Measurements from ENCODE around the gene DHODH.
"Not testable (repeated sequence)": the region's sequence is repeated elsewhere in the genome, so short reads cannot be mapped to it uniquely, and the experiment has no call there.

Gene DHODH

DNA sequence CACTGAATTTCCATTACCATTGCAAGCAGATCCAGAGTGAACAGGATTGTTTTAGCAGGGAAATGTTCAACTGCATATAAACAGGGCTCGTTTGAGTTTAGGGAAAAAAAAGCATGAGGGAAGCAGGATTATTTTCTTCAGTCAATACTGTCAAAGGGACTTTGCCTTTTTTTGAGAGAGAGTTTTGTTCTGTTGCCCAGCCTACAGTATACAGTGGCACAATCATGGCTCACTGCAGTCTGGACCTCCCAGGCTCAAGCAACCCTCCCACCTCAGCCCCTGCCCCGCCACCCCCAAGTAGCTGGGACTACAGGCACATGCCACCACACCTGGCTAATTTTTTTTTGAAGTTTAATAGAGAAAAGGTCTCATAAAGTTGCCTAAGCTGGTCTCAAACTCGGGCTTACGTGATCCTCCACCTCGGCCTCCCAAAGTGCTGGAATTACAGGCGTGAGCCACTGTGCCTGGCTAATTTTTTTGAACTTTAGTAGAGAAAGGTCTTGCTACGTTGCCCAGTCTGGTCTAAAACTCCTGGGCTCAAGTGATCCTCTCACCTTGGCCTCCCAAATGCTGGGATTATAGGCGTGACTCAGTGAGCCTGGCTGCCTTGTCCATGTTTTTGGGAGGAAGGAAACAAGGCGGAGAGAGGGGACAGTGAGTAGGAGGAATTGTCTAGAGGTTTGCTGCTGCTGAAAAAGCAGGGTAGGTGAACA is 23.1 kb upstream of the DHODH start:
- no peak overlapping the region for H3K27ac ChIP-seq (ENCODE audit: low read length)
- H3K27me3 ChIP-seq (ENCODE audit: control insufficient read depth, insufficient read depth, low read length), result no peaks in the 10 kb centered on the region
- H3K36me3 ChIP-seq (ENCODE audit: control insufficient read depth, low read depth, low read length), result no peaks in the 10 kb centered on the region
- no peaks in the 10 kb centered on the region for H3K4me1 ChIP-seq (ENCODE audit: control insufficient read depth, low read depth, low read length)
- H3K9ac ChIP-seq (ENCODE audit: low read length), result no peak overlapping the region
- H3K9me3 ChIP-seq (ENCODE audit: control insufficient read depth, low read depth, low read length), result no peaks in the 10 kb centered on the region
- H3K4me3 ChIP-seq (ENCODE audit: low read length), result no peak overlapping the region

DNA sequence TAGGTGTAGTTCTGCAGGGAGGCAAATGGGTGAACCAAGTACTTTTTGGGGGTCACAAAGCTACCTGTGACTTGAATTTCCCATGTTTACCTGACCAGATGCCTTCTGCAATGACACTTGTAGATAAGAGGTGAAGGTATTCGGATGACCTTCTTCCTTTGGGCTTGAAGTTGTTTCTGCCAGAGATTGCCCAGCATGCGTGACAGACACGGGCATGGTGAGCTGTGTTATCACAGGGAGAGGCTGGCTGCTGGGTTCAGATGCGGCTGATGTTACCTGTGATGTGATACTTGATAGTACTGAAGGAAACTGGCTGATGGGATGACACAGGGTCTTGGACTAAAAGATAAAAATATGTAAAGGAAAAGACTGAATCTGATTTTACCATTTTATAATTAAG is 22.4 kb upstream of the DHODH start:
- Histone ChIP-seq H3K4me3 (ENCODE audit: low read length) (no peak overlapping the region), H3K9ac (ENCODE audit: low read length) (no peak overlapping the region), H3K36me3 (ENCODE audit: control insufficient read depth, low read depth, low read length) (no peaks in the 10 kb centered on the region), H3K9me3 (ENCODE audit: control insufficient read depth, low read depth, low read length) (no peaks in the 10 kb centered on the region), H3K27ac (ENCODE audit: low read length) (no peak overlapping the region), H3K4me1 (ENCODE audit: control insufficient read depth, low read depth, low read length) (no peaks in the 10 kb centered on the region), H3K27me3 (ENCODE audit: control insufficient read depth, insufficient read depth, low read length) (no peaks in the 10 kb centered on the region)

DNA sequence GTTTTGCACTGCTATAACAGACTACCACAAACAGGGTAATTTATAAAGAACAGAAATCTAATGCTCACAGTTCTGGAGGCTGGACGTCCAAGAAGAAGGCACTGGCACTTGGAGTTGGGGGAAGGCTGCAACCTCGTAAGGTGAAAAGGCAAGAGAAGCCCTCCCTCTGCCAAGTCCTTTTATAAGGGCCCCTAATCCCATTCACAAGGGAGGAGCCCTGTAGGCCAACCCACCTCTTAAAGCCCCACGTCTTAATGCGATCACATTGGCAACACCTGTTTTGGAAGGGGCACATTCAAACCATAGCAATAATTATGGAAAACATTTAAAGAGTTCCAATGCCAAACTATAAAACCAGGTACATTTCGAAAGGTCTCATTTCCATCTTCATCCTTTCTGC is 13.5 kb upstream of the DHODH start:
- no peaks in the 10 kb centered on the region for H3K9me3 ChIP-seq (ENCODE audit: control insufficient read depth, low read depth, low read length)
- no peaks in the 10 kb centered on the region for H3K4me1 ChIP-seq (ENCODE audit: control insufficient read depth, low read depth, low read length)
- H3K9ac ChIP-seq (ENCODE audit: low read length), result no peak overlapping the region
- no peak overlapping the region for H3K4me3 ChIP-seq (ENCODE audit: low read length)
- H3K36me3 ChIP-seq (ENCODE audit: control insufficient read depth, low read depth, low read length), result no peaks in the 10 kb centered on the region
- no peak overlapping the region for H3K27ac ChIP-seq (ENCODE audit: low read length)
- no peaks in the 10 kb centered on the region for H3K27me3 ChIP-seq (ENCODE audit: control insufficient read depth, insufficient read depth, low read length)

GRCh38 chr16:71997578-71997977 is 11.0 kb upstream of the DHODH start:
- H3K27ac ChIP-seq (ENCODE audit: low read length); H3K4me1 ChIP-seq (ENCODE audit: control insufficient read depth, low read depth, low read length); H3K4me3 ChIP-seq (ENCODE audit: low read length); H3K9ac ChIP-seq (ENCODE audit: low read length); H3K36me3 ChIP-seq (ENCODE audit: control insufficient read depth, low read depth, low read length); H3K27me3 ChIP-seq (ENCODE audit: control insufficient read depth, insufficient read depth, low read length); H3K9me3 ChIP-seq (ENCODE audit: control insufficient read depth, low read depth, low read length): not testable (repeated sequence)

DNA sequence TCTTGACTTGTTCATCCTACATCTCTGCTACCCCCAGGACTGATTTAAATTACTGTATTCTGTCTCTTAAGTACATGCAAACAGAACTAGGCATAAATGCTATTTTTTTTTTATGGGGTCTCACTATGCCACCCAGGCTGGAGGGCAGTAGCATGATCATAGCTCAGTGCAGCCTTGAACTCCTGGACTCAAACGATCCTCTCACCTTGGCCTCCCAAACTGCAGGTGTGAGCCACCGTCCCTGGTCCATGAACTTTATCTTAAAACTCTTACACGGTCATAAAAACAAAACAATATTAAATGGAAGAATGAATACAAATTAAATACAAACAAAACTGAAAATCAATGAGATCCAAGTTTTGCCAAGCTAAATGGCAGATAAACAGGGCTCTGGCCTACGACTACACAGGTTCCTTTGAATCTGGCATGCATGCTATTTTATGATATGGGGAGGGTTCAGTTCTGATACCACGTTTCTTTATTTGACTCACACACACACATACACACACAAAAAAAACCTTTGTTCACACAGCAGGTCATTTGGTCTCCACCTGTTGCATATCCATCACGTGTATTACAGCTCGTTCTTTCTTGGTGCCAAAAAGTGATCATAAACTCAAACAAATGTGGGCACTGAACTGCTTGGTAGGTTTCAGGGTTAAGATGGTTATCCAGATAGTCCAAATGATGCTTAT is 7.2 kb upstream of the DHODH start:
- Histone ChIP-seq H3K9ac (ENCODE audit: low read length) (no peak overlapping the region), H3K4me3 (ENCODE audit: low read length) (no peak overlapping the region), H3K4me1 (ENCODE audit: control insufficient read depth, low read depth, low read length) (no peaks in the 10 kb centered on the region), H3K27me3 (ENCODE audit: control insufficient read depth, insufficient read depth, low read length) (peaks cover 4% of the 10 kb centered on the region), H3K36me3 (ENCODE audit: control insufficient read depth, low read depth, low read length) (no peaks in the 10 kb centered on the region), H3K9me3 (ENCODE audit: control insufficient read depth, low read depth, low read length) (no peaks in the 10 kb centered on the region), H3K27ac (ENCODE audit: low read length) (no peak overlapping the region)

DNA sequence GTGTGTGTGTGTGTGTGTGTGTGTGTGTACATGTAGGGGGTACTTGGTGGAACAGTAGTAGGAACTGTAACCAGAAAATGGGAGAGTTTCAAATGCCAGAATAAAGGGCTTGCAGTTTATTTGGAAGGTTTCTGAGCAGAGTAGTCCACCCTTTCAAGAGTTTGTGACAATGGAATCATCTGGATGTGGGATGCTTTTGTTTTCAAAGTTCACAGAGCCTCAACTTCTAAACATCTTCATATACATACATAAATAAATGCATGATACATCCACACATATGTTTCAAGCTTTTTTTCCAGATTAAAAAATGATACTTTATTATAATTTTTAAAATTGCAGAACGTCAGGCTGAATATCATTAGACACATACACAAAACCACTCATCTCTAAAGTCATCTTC is 5.9 kb upstream of the DHODH start:
- Histone ChIP-seq H3K27ac (ENCODE audit: low read length) (no peak overlapping the region), H3K4me1 (ENCODE audit: control insufficient read depth, low read depth, low read length) (no peaks in the 10 kb centered on the region), H3K9me3 (ENCODE audit: control insufficient read depth, low read depth, low read length) (no peaks in the 10 kb centered on the region), H3K9ac (ENCODE audit: low read length) (no peak overlapping the region), H3K4me3 (ENCODE audit: low read length) (no peak overlapping the region), H3K36me3 (ENCODE audit: control insufficient read depth, low read depth, low read length) (no peaks in the 10 kb centered on the region), H3K27me3 (ENCODE audit: control insufficient read depth, insufficient read depth, low read length) (peaks cover 12% of the 10 kb centered on the region)

DNA sequence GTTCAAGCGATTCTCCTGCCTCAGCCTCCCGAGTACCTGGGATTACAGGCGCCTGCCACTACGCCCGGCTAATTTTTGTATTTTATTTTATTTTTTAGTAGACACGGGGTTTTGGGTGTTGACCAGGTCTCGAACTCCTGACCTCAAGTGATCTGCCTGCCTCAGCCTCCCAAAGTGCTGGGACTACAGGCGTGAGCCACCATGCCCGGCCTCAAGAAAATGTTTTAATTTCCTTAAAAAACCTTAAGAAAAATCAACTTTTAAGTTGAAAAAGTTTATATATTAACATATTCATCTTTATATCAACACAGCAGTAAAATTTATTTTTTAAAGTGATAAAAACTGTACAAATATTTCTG is 500 bp upstream of the DHODH start:
- H3K4me1 ChIP-seq (ENCODE audit: control insufficient read depth, low read depth, low read length); H3K9ac ChIP-seq (ENCODE audit: low read length); H3K9me3 ChIP-seq (ENCODE audit: control insufficient read depth, low read depth, low read length); H3K27ac ChIP-seq (ENCODE audit: low read length); H3K36me3 ChIP-seq (ENCODE audit: control insufficient read depth, low read depth, low read length): not testable (repeated sequence)
- Histone ChIP-seq H3K27me3 (ENCODE audit: control insufficient read depth, insufficient read depth, low read length) (peaks cover 12% of the 10 kb centered on the region), H3K4me3 (ENCODE audit: low read length) (peak overlapping the region; percentile 100)

- H3K4me1 ChIP-seq (ENCODE audit: control insufficient read depth, low read depth, low read length), result no peaks in the 10 kb centered on the region
- no peaks in the 10 kb centered on the region for H3K9me3 ChIP-seq (ENCODE audit: control insufficient read depth, low read depth, low read length)
- H3K27me3 ChIP-seq (ENCODE audit: control insufficient read depth, insufficient read depth, low read length), result peaks cover 12% of the 10 kb centered on the region
- H3K36me3 ChIP-seq (ENCODE audit: control insufficient read depth, low read depth, low read length), result peaks cover 9% of the 10 kb centered on the region
- H3K9ac ChIP-seq (ENCODE audit: low read length), result no peak overlapping the region
- H3K27ac ChIP-seq (ENCODE audit: low read length), result no peak overlapping the region
- H3K4me3 ChIP-seq (ENCODE audit: low read length), result no peak overlapping the region
These were observed 1.2 kb downstream of the DHODH start for GRCh38 chr16:72009779-72010178.

GRCh38 chr16:72012607-72013006 is 4.1 kb downstream of the DHODH start:
- Histone ChIP-seq H3K27ac (ENCODE audit: low read length) (no peak overlapping the region), H3K27me3 (ENCODE audit: control insufficient read depth, insufficient read depth, low read length) (no peaks in the 10 kb centered on the region), H3K36me3 (ENCODE audit: control insufficient read depth, low read depth, low read length) (peaks cover 23% of the 10 kb centered on the region), H3K9ac (ENCODE audit: low read length) (no peak overlapping the region), H3K4me3 (ENCODE audit: low read length) (no peak overlapping the region), H3K4me1 (ENCODE audit: control insufficient read depth, low read depth, low read length) (no peaks in the 10 kb centered on the region), H3K9me3 (ENCODE audit: control insufficient read depth, low read depth, low read length) (no peaks in the 10 kb centered on the region)

DNA sequence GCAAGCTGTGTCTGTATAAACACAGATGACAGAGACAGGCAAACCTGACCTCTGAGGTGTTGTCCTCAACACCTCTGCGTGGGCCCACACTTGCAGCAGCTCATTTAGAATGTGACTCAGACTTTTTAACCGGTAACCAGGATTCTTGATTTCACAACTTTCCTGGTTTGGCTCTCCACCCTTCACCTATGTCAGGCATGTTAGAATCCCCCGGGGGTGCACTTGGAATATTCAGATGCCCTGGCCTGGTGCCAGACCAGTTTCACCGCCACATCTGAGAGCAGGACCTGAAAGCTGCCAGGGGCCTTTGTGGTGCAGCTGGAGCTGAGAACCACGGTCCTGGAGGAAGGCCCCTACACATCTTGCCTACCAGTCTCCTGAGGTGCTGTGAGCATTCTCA is 4.8 kb downstream of the DHODH start:
- Histone ChIP-seq H3K9me3 (ENCODE audit: control insufficient read depth, low read depth, low read length) (no peaks in the 10 kb centered on the region), H3K27ac (ENCODE audit: low read length) (no peak overlapping the region), H3K36me3 (ENCODE audit: control insufficient read depth, low read depth, low read length) (peaks cover 23% of the 10 kb centered on the region), H3K27me3 (ENCODE audit: control insufficient read depth, insufficient read depth, low read length) (no peaks in the 10 kb centered on the region), H3K9ac (ENCODE audit: low read length) (no peak overlapping the region), H3K4me3 (ENCODE audit: low read length) (no peak overlapping the region), H3K4me1 (ENCODE audit: control insufficient read depth, low read depth, low read length) (no peaks in the 10 kb centered on the region)

- no peak overlapping the region for H3K9ac ChIP-seq (ENCODE audit: low read length)
- H3K27me3 ChIP-seq (ENCODE audit: control insufficient read depth, insufficient read depth, low read length), result no peaks in the 10 kb centered on the region
- no peak overlapping the region for H3K27ac ChIP-seq (ENCODE audit: low read length)
- no peak overlapping the region for H3K4me3 ChIP-seq (ENCODE audit: low read length)
- H3K9me3 ChIP-seq (ENCODE audit: control insufficient read depth, low read depth, low read length), result no peaks in the 10 kb centered on the region
- no peaks in the 10 kb centered on the region for H3K4me1 ChIP-seq (ENCODE audit: control insufficient read depth, low read depth, low read length)
- H3K36me3 ChIP-seq (ENCODE audit: control insufficient read depth, low read depth, low read length), result peaks cover 23% of the 10 kb centered on the region
These were observed 5.5 kb downstream of the DHODH start for GRCh38 chr16:72013888-72014581.

DNA sequence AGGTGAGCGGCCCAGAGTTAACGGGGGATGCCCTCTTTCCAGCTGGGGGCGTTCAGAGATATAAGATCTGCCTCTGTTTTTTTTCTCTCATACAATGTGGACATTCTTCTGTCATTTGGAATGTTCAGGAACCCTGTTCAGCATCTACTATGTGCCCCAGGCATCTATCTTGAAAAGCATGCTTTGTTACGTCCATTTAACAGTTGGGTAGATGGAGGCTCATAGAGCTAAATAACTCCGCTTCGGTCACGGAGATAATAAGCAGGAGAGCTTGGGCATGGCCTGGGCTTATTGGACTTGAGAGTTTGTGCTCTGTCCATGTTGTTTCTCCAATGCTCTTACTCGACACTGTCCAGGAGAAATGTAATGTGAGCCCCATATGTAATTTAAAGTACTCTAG is 6.1 kb downstream of the DHODH start:
- Histone ChIP-seq H3K36me3 (ENCODE audit: control insufficient read depth, low read depth, low read length) (peaks cover 23% of the 10 kb centered on the region), H3K4me1 (ENCODE audit: control insufficient read depth, low read depth, low read length) (no peaks in the 10 kb centered on the region), H3K9me3 (ENCODE audit: control insufficient read depth, low read depth, low read length) (no peaks in the 10 kb centered on the region), H3K27ac (ENCODE audit: low read length) (no peak overlapping the region), H3K27me3 (ENCODE audit: control insufficient read depth, insufficient read depth, low read length) (no peaks in the 10 kb centered on the region), H3K9ac (ENCODE audit: low read length) (no peak overlapping the region), H3K4me3 (ENCODE audit: low read length) (no peak overlapping the region)

Measured in iPS-18a (cell line).